G401.6 (cell line): ENCODE measurements around the gene TPST1.
"Not testable (repeated sequence)": the region's sequence is repeated elsewhere in the genome, so short reads cannot be mapped to it uniquely, and the experiment has no call there.

Source experiments
- FAIRE-seq: peaks from 2 replicates; lab custom pipeline; 2012; peaks lifted over from hg19 to GRCh38; lab: Jason Lieb, UNC

TPST1 gene

DNA sequence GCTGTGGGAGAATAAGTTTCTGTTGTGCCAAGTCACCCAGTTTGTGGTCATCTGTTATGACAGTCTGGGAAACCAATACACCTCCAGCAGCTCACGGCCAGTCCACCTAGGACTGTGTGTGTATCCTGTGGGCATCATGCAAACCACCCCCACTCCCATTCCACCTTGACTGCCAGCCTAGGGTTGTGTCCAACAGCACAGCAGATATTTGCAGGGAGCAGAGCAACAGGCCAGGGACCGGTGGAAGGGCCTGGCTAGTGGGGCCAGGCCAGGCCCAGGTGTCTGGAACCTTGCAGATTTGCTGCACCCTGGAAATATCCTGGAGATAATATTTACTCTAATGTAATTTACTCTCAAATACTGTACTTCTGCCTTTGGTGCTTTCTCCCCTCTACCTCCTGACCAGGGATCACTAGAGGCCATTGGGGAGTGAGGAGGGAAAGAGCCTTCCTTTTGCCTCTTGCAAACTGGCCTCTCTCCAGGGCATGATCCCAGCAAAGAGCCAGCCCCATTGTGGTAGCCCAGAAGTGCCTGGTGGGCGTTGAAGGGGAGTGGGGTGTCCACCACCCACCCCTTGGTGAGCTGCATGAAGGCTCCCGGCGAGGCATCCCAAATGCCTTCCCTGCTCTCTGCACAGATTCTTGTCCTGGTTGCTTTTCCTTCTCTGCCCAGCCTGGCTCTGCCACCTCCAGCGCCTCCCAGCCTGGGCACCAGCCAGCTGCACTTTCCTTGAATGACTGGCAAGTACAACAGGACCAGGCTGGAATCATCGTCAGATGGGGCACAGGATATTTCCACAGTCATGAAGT is 15.2 kb upstream of the TPST1 start:
- no peak for FAIRE-seq

DNA sequence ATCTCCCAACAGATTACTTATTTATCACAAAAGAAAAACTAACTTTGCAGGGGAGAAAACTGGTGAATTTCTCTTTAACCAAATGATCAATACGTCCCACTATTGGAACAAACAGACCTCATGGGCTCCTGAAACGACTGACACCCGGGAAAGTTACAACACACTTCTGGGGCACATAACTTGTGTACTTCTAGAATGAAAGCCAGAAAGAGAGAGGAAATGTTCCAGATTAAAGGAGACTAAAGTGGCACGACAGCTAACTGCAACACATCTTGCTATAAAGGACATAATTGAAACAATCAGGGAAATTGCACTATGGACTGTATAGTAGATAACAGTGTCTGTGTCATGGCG is 14.7 kb upstream of the TPST1 start:
- no peak for FAIRE-seq

DNA sequence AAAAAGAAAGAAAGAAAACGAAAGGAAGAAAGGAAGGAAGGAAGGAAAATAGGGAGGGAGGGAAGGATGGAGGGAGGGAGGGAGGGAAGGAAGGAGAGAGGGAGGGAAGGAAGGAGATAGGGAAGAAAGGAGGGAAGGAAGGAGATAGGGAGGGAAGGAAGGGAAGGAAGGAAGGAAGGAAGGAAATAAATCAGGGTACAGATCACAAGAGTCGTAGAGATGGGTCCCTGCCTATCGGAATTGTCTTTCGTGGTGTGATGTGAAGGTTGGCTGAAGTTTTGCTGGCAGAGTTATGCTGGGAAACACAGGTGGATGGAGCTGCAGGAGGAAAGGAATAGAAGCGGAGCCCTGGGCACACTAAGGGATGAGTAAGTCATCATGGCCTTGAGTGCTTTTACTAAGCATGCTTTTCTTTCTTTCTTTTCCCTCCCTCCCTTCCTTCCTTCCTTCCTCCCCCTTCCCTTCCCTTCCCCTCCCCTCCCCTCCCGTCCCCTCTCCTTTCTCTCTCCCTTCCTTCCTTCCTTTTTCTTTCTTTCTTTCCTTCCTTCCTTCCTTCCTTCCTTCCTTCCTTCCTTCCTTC is 11.9 kb upstream of the TPST1 start:
- FAIRE-seq = no peak

DNA sequence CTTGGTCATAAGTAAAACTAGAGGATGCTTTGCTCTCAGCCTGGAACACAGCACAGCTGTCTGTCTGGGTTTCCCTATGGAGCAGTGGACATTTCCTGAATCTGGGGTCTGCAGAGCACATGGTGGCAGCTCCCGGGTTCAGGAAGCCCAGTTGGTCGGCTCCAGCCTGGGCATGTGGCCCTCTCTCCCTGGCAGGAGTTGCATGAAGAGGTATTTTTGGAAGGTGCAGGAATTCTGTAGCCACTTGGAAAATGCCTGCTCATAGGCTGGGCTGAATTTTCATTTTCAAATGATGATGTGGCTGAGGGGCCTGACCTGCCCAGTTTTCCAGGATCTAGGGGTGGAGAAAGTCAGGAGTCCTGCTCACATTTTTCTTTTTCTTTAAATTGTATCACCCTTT is 6.7 kb upstream of the TPST1 start:
- FAIRE-seq = no peak

DNA sequence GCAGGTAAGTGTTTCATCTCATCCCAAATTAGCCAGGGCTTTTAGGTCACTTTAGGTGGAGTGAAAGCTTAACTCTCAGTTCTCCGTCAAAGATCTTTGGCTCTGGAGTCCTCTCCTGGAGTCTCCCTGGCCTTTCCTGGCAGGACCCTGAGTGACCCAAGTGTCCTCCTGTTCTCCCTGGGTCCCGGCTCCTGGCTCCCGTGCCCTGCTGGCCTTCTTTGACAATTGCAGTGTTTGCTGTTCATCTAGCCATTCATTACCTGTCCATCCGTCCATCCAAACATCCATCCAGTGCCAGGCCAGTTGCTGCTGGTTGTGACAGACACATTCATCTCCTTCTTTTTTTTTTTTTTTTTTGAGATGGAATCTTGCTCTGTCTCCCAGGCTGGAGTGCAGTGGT is 6.2 kb upstream of the TPST1 start:
- FAIRE-seq = no peak

DNA sequence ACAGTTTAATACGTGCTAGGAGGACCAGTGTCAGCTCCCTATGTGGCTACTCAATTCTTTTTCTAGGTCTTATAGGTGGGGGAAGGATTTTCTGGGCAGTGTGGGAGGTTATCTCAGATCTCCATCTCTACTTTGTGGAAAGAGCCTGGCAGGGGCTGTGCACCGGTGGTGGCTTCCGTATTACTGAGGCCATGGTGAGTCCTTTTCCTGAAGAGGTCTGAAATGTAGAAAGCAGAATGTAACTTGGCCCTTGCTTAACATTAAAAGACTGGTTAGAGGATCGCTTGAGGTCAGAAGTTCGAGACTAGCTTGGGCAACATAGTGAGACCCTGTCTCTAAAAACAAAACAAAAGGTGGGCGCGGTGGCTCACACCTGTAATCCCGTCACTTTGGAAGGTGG is 2.7 kb upstream of the TPST1 start:
- FAIRE-seq = no peak

DNA sequence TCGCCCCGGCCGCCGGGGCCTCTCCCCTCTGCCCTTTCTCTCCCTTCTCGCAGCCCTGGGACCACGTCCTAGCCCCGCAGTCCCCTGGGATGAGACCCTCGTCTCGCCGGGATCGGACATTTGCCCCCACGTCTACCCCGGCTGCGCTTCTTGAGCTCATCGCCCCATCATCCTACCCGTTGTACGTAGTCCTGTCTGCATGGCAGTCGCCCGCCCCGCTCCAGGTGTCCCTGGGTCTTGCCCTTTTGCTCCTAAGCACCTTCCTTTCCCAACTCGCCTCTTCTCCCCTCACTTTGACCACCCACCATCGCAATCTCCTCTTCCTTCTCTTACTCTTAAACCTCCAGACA is 582 bp downstream of the TPST1 start:
- FAIRE-seq = no peak

DNA sequence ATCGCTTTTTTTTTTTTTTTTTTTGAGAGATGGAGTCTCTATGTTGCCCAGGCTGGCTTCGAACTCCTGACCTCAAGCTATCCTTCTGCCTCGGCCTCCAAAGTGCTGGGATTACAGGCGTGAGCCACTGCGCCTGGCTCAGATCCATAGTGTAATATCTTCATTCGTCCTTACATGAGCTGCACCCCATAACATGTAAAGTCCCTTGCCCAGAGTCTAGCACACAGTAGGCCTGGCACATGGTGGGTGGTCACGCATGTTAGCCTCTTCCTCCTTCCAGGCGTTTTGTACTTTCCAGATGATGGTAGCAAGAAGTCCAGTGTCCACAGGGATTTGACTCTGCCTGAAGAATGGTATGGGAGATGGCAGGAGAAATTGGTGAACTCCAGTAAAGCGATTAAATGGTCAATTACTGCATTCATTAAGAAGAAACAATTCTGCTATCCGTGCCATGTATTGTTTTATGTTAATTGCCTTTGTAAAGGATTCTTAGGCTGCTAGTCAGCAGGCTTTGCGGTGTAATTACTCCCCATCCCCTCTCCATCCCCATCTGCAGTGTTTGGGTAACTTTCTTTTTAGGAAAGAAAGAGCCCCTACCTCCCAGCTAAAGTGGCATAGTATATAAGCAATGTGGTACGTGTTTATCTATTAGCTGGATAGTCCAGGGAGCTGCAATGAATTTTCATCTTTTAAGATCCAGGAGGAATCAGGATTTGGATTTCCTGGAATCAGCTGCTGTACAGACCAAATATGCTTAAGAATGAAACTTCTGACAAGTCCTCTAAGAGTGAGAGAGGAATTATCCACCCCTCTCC is 1.2 kb downstream of the TPST1 start:
- FAIRE-seq = no peak

DNA sequence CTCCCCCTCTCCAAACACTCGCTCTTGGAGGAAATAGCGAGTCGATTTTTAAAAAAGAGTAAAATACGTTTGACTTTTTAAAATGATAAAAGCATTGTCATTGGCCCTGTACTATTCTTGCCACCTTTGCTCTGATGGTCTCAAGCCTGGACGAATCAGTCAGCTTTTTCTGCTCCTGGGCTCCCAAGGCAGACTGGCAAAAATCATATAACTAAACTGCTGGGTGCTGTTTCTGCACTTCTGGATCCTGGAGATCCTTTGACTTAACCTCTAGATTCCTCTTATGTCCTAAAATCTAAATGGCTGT is 1.8 kb downstream of the TPST1 start:
- FAIRE-seq = no peak

DNA sequence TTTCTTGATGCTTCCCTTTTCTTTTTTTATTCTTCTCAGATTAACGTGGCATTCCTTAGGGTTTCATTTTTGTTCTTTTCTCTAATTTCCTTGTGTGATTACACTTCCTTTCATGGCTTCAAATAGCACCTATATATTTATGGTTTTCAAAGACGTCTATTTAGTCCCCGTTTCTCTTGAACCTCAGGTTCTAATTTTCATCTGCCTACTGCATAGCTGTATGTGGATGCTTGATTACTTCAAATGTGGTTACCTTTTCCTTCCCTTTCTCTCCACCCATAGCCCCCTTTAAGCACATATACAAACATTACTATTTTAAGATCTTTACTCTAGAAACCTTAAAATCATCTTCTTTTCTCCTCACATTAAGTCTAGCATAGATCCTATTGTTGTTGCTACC is 2.4 kb downstream of the TPST1 start:
- FAIRE-seq = no peak

DNA sequence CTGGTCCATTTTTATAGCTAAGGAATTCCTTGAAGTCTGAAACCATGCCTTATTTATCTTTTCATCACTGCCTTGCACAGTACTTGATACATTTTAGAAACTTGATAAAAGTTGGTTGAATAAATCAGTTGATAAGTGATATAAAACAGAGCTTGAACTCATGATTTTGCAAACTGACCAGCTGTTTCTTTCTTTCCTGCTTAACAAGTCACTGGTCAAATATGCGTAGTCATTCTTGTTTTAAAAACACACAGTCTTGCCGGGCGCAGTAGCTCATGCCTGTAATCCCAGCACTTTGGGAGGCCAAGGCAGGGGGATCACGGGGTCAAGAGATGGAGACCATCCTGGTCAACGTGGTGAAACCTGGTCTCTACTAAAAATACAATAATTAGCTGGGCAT is 6.3 kb downstream of the TPST1 start:
- no peak for FAIRE-seq

DNA sequence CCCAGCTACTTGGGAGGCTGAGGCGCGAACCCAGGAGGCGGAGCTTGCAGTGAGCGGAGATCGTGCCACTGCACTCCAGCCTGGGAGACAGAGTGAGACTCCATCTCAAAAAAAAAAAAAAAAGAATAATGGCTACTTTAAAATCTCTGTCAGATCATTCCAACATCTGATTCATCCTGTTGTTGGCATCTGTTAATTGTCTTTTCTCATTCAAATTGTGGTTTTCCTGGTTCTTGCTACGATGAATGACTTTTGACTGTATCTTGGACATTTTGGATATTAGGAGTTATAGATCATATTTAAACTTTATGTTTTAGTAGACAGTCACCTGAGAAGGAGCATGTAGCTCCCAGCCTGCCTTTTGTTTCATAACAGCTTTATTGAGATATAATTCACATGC is 8.5 kb downstream of the TPST1 start:
- FAIRE-seq = no peak

DNA sequence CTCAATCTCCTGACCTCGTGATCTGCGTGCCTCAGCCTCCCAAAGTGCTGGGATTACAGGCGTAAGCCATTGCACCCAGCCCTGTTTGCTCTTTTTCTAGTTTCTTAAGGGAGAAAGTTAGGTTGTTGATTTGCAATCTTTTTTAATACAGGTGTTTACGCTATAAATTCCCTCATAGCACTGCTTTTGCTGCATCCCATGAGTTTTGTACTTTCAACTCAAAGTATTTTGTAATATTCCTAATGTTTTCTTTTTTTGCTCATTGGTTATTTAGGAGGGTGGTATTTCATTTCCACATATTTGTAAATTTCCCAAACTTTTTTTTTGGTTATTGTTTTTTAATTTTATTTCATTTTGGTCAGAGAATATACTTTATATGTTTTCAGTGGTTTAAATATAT is 11.6 kb downstream of the TPST1 start:
- no peak for FAIRE-seq

DNA sequence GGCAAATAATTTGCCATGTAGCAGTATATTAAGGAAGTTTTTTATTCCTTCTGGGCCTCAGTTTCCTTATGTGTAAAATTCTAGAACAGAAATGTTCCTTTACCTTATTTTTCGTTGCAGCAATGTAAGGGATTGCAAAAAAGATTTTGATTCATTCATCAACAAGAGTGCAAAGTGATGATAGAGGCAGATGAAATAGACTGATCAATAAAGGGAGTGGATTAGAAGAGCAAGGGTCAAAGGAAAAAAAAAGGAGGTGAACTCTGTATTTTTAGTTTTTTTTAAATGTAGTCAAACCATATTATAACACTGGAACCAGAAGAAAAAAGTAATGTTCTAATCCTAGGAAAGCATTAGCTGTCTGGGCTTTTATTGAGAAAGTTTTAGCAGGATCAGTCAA is 14.7 kb downstream of the TPST1 start:
- FAIRE-seq = no peak

DNA sequence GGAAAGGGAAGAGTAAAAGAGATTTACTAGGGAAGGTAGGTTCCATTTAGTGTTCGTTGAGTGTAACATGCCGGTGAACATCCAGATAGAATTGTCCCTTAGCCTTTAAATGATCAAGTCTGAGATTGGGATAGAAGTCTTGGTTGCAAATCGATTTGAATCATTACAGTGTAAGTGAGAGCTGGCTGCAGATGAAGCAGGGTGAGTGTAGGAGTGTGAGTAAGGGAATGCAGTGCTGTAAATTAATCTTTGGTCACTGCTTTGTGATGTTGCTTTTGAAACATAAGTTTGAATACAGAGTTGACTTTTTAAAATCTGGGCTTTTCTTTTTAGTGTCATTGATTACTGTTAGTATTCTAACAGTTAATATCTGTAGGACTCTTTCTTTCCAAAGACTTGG is 16.3 kb downstream of the TPST1 start:
- FAIRE-seq = no peak

DNA sequence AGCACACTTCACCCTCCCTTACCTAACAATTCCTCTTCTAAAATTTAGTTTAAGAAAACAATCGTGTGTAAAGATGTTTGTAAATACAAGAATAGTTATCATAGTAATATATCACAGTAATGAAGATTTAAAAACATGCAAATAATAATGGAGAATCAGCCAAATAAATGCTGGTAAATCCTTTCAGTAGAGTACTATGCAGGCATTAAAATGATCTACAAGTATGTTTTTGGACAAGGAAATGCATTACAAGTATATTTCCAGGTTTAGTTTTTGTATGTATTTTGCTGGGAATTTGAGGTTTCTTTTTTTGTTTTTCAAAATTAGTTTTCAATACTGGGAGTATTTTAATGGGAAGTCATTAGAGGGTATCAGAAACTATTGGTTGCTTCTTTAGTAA is 22.7 kb downstream of the TPST1 start:
- no peak for FAIRE-seq

DNA sequence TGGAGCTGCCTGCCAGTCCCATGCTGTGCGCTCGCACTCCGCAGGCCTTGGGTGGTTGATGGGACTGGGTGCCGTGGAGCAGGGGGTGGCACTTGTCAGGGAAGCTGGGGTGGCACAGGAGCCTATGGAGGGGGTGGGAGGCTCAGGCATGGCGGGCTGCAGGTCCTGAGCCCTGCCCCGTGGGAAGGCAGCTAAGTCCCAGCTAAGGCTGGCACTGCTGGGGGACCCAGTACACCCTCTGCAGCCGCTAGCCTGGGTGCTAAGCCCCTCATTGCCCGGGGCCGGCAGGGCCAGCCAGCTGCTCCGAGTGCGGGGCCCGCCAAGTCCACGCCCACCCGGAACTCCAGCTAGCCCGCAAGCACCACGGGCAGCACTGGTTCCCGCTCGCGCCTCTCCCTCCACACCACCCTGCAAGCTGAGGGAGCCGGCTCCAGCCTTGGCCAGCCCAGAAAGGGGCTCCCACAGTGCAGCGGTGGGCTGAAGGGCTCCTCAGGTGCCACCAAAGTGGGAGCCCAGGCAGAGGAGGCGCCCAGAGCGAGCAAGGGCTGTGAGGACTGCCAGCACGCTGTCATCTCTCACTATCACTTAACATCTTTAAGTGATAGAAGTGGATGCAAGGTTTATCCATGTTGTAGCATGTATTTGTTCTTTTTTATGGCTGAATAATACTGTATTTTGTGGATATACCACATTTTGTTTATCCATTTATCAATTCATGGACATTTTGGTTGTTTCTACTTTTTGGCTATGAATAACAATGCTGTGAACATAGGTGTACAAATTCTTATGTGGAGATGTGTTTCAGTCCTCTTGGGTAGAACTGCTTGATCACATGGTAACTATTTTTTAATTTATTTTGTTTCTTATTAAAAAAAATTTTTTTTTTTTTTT is 26.4 kb downstream of the TPST1 start:
- FAIRE-seq = not testable (repeated sequence)

DNA sequence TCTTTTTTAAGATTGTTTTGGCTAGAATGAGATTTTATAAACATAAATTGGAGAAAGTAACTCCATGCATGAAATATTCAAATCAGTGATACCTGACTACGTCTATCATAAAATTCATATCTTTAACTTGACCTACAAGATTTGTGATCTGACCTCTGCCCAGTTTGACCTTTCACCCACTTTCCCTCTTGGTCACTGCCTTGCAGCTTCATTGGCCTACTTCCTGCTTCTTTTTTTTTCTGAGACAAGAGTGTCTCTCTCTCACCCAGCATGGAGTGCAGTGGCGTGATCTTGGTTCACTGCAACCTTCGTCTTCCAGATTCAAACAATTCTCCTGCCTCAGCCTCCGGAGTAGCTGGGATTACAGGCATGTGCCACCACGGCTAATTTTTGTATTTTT is 28.5 kb downstream of the TPST1 start:
- FAIRE-seq = no peak

DNA sequence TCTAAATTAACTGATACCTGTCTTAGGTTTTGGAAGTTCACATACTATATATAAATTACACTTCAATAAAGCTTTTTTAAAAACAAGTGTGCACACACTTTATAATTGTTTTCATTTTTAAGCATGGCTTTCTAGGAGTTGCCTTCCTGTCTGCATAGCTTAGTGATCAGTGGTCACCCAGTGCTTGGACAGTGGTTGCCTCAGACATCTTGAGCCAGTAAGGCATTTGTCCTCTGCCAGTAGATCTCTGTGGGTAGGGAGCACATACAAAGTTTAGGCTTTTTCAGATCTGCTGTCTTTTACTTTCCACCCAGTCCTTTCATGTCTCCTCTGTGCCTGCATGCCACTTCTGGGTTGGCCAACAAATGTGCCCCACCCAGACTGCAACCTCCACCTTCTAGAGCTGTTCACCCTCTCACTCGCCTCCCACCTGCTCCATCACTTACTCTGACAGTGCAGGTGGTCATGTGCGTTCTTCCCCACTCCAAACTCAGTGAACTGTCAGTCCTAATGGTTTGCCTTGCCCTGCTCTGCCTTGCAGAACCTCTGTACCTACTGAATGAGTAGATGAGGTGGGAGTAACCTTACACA is 31.7 kb downstream of the TPST1 start:
- FAIRE-seq = no peak

DNA sequence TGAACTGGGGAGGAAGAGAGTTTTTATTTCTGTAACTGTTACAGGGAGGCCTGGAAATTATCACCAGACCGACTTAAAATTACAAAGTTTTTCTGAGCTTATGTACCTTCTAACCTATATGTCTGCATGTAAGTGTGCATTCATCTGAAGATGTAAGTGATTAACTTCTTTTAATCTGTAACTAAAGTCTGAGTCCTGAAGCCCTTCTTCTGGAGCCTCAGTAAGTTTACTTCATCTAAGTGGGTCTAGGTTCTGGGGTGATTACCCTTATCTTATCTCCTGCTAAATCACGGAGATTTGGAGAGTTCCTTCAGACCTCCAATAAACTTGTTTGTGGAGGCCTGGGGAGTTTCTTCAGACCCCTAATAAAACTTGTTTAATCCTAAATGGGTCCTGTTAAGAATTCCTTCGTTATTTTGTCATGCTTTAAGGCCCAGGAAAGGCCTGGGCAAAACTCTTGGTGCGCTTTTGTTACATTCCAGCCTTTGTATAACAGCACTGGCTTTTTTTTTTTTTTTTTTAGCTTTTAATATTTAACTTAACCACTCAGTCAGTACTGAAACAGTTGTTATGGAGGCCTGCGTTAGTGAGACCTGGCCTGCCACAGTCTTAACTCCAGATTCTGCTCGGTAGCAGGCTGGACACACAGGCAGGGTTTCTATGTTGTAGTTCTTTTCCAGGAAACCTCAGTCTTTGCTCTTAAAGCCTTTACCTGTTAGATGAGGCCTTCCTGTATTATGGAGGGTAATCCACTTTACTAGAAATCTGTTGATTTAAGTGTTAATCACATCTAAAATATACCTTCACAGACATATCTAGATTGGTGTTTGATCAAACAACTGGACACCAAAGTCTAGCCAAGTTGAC is 33.0 kb downstream of the TPST1 start:
- FAIRE-seq = no peak

DNA sequence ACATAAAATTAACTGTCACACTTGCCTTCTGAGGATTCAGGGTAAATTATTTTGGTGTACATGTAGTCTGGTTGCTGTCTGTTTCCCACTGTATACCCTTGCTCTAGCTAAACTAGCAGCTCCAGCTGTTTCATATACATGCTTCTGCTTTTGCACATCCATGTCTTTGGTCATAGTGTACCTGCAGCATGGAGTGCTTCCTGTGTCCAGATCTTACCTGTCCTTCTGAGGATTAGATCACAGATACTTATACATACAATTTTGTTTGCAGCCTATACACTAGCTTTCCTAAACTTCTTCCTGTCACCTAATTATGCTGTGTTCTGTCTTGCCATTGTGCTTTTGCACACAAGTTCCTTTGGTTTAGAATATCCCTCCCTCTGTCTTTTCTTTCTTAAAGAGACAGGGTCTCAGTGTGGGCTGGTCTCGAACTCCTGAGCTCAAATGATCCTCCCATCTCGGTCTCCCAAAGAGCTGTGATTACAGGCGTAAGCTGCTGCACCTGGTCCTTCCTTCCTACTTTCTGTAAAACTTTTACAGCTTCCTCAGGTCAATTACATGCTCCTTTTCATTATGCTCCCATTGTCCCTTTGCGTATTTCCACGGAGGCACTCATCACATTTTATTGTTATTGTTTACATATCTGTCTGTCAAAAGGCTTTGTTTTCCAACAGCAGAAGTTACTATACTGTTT is 33.8 kb downstream of the TPST1 start:
- no peak for FAIRE-seq
